ENCODE results near the gene MXI1.
"Not testable (repeated sequence)": the region's sequence is repeated elsewhere in the genome, so short reads cannot be mapped to it uniquely, and the experiment has no call there.

The MXI1 gene

GRCh38 chr10:110237894-110238480, 30.6 kb downstream of the MXI1 start:
- no peak for DNase-seq (ENCODE audit: low spot score in 2 of 2)
- Mint-ChIP-seq H3K36me3 (ENCODE audit: insufficient read depth) (peaks cover 2% of the 10 kb centered on the region), H3K4me3 (no peak overlapping the region), H3K9me3 (no peaks in the 10 kb centered on the region), H3K27me3 (no peaks in the 10 kb centered on the region), H3K27ac (ENCODE audit: low read depth) (no peak overlapping the region), H3K4me1 (peaks cover 18% of the 10 kb centered on the region)
- no peak for ATAC-seq (replicated peaks; ENCODE audit: extremely low read depth, poor library complexity, severe bottlenecking)

DNA sequence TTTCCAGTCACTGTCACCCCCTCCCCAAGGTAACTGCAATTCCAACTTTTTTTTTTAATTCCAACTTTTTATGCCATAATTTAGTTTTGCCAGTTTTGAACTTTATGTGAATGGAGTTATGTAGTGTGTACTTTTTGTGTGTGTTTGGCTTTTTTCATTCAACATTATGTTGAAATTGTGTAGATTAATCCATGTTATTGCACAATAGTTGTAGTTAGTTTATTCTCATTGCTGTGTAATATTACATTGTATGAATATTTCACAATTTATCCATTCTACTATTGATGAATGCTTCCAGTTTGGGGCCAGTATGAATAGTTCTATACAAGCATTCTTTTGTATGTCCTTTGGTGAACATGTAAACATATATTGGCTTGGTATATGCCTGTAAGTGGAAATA, 32.5 kb downstream of the MXI1 start:
- no peak overlapping the region for H3K27ac Mint-ChIP-seq (ENCODE audit: low read depth)
- no peaks in the 10 kb centered on the region for H3K9me3 Mint-ChIP-seq
- ATAC-seq (replicated peaks; ENCODE audit: extremely low read depth, poor library complexity, severe bottlenecking) (no peak), DNase-seq (ENCODE audit: low spot score in 2 of 2) (no peak)
- no peak overlapping the region for H3K4me3 Mint-ChIP-seq
- H3K4me1 Mint-ChIP-seq = peaks cover 18% of the 10 kb centered on the region
- peaks cover 2% of the 10 kb centered on the region for H3K36me3 Mint-ChIP-seq (ENCODE audit: insufficient read depth)
- no peaks in the 10 kb centered on the region for H3K27me3 Mint-ChIP-seq

GRCh38 chr10:110241407-110241806, 34.0 kb downstream of the MXI1 start:
- H3K4me1 Mint-ChIP-seq = peaks cover 18% of the 10 kb centered on the region
- no peaks in the 10 kb centered on the region for H3K9me3 Mint-ChIP-seq
- ATAC-seq (replicated peaks; ENCODE audit: extremely low read depth, poor library complexity, severe bottlenecking) (no peak), DNase-seq (ENCODE audit: low spot score in 2 of 2) (no peak)
- no peaks in the 10 kb centered on the region for H3K27me3 Mint-ChIP-seq
- peaks cover 4% of the 10 kb centered on the region for H3K36me3 Mint-ChIP-seq (ENCODE audit: insufficient read depth)
- peak overlapping the region; percentile 11 for H3K4me3 Mint-ChIP-seq
- H3K27ac Mint-ChIP-seq (ENCODE audit: low read depth) = peak overlapping the region; percentile 19

DNA sequence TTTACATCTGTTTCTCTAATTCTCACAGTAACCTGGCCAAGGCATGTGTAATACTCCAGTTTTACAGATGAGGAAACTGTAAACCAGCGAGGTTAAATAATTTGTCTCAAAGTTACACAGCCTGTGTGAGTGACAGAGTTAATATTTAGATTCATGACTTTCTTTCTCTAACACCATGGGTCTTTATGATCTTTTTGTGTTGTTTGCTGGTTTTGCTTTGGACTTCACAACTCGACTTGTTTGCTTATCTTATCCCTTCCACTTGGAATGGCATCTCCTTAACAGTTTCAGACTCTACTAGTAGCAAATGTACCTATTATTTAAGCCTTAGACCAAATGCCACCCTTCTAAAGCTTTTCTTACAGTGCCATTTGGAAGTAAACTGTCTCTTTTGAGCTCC, 34.4 kb downstream of the MXI1 start:
- DNase-seq (ENCODE audit: low spot score in 2 of 2) (no peak), ATAC-seq (replicated peaks; ENCODE audit: extremely low read depth, poor library complexity, severe bottlenecking) (no peak)
- Mint-ChIP-seq H3K4me1 (peaks cover 18% of the 10 kb centered on the region), H3K4me3 (peak overlapping the region; percentile 29), H3K9me3 (no peaks in the 10 kb centered on the region), H3K27ac (ENCODE audit: low read depth) (peak overlapping the region; percentile 19), H3K27me3 (no peaks in the 10 kb centered on the region), H3K36me3 (ENCODE audit: insufficient read depth) (peaks cover 4% of the 10 kb centered on the region)

DNA sequence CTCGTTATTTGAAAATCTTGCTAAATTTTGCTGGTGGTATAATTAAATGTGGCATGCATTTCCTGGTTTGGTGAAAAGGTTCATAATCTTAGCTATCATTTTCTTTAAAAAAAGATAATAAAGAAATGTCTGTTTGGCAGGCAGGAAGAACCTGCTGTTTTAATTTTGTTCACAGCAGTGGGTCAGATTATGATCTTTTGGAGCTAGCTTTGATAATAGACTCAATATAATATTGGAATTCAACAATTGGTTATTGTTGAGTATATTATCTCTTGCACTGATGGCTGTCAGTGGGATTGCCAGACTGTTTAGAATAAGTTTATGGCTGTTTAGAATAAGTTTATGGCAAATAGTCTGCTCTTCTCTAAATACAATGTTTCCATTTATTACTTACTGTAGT, 35.1 kb downstream of the MXI1 start:
- no peak overlapping the region for H3K27ac Mint-ChIP-seq (ENCODE audit: low read depth)
- H3K36me3 Mint-ChIP-seq (ENCODE audit: insufficient read depth) = peaks cover 5% of the 10 kb centered on the region
- H3K4me3 Mint-ChIP-seq = no peak overlapping the region
- ATAC-seq (replicated peaks; ENCODE audit: extremely low read depth, poor library complexity, severe bottlenecking) (no peak), DNase-seq (ENCODE audit: low spot score in 2 of 2) (no peak)
- H3K27me3 Mint-ChIP-seq = no peaks in the 10 kb centered on the region
- H3K4me1 Mint-ChIP-seq = peaks cover 18% of the 10 kb centered on the region
- no peaks in the 10 kb centered on the region for H3K9me3 Mint-ChIP-seq

GRCh38 chr10:110244550-110244949, 37.1 kb downstream of the MXI1 start:
- H3K9me3 Mint-ChIP-seq = no peaks in the 10 kb centered on the region
- no peak overlapping the region for H3K27ac Mint-ChIP-seq (ENCODE audit: low read depth)
- DNase-seq (ENCODE audit: low spot score in 2 of 2) = no peak
- H3K4me3 Mint-ChIP-seq = no peak overlapping the region
- H3K4me1 Mint-ChIP-seq = peaks cover 18% of the 10 kb centered on the region
- ATAC-seq (replicated peaks; ENCODE audit: extremely low read depth, poor library complexity, severe bottlenecking) = no peak
- H3K36me3 Mint-ChIP-seq (ENCODE audit: insufficient read depth) = peaks cover 3% of the 10 kb centered on the region
- no peaks in the 10 kb centered on the region for H3K27me3 Mint-ChIP-seq

DNA sequence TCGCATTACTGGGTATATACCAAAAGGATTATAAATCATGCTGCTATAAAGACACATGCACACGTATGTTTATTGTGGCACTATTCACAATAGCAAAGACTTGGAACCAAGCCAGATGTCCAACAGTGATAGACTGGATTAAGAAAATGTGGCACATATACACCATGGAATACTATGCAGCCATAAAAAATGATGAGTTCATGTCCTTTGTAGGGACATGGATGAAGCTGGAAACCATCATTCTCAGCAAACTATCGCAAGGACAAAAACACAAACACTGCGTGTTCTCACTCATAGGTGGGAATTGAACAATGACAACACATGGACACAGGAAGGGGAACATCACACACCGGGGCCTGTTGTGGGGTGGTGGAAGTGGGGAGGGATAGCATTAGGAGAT, 40.4 kb downstream of the MXI1 start:
- not testable (repeated sequence) for ATAC-seq (replicated peaks; ENCODE audit: extremely low read depth, poor library complexity, severe bottlenecking); DNase-seq (ENCODE audit: low spot score in 2 of 2); H3K36me3 Mint-ChIP-seq (ENCODE audit: insufficient read depth); H3K9me3 Mint-ChIP-seq; H3K27me3 Mint-ChIP-seq; H3K27ac Mint-ChIP-seq (ENCODE audit: low read depth); H3K4me3 Mint-ChIP-seq
- H3K4me1 Mint-ChIP-seq = peaks cover 12% of the 10 kb centered on the region

DNA sequence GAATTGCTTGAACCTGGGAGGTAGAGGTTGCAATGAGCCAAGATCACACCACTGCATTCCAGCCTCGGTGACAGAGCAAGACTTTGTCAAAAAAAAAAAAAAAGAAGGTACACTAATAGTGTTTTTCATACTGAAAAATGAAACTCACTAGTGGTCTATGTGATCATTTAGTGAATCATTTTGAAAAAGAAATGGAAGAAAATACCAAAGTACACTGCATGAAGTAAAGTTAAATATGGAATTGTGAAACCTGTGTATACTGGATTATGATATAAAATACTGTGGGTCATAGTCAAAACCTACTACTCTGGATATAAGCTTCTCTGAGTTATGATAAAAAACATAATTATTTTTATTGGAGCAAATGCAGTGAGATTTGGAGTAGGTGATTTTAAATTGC, 42.1 kb downstream of the MXI1 start:
- H3K27me3 Mint-ChIP-seq; DNase-seq (ENCODE audit: low spot score in 2 of 2); H3K4me3 Mint-ChIP-seq; ATAC-seq (replicated peaks; ENCODE audit: extremely low read depth, poor library complexity, severe bottlenecking); H3K9me3 Mint-ChIP-seq; H3K36me3 Mint-ChIP-seq (ENCODE audit: insufficient read depth); H3K27ac Mint-ChIP-seq (ENCODE audit: low read depth): not testable (repeated sequence)
- H3K4me1 Mint-ChIP-seq = peaks cover 18% of the 10 kb centered on the region

GRCh38 chr10:110251392-110251791, 44.0 kb downstream of the MXI1 start:
- not testable (repeated sequence) for H3K4me3 Mint-ChIP-seq, H3K27me3 Mint-ChIP-seq

DNA sequence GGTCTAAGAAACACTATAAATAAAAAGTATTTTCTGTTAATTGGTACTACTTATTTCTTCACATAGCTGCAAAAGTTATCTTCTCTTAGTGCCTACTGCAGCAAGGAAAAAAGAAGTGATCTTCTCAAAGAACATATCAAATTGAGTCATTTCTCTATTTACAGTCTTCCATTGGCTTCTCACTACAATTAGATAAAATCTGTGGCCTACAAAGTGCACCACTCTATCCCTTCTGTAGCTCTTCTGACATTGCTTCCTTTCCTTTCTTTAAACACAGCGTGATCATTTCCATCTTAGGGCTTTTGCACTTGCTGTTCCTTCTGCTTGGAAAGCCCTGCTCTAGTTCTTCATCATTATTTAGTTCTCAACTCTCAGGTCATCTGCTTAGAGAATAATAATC, 44.7 kb downstream of the MXI1 start:
- DNase-seq (ENCODE audit: low spot score in 2 of 2) = no peak
- peaks cover 1% of the 10 kb centered on the region for H3K36me3 Mint-ChIP-seq (ENCODE audit: insufficient read depth)

More at GRCh38 chr10:110251392-110251791, 44.0 kb downstream of the MXI1 start:
- not testable (repeated sequence) for H3K36me3 Mint-ChIP-seq (ENCODE audit: insufficient read depth); DNase-seq (ENCODE audit: low spot score in 2 of 2); ATAC-seq (replicated peaks; ENCODE audit: extremely low read depth, poor library complexity, severe bottlenecking); H3K9me3 Mint-ChIP-seq
- Mint-ChIP-seq H3K27ac (ENCODE audit: low read depth) (peak overlapping the region; percentile 38), H3K4me1 (peaks cover 21% of the 10 kb centered on the region)

GRCh38 chr10:110254467-110254866, 47.1 kb downstream of the MXI1 start:
- H3K4me1 Mint-ChIP-seq = peaks cover 21% of the 10 kb centered on the region
- H3K36me3 Mint-ChIP-seq (ENCODE audit: insufficient read depth) = no peaks in the 10 kb centered on the region
- ATAC-seq (replicated peaks; ENCODE audit: extremely low read depth, poor library complexity, severe bottlenecking) (no peak), DNase-seq (ENCODE audit: low spot score in 2 of 2) (no peak)
- H3K27ac Mint-ChIP-seq (ENCODE audit: low read depth) = no peak overlapping the region
- H3K9me3 Mint-ChIP-seq = no peaks in the 10 kb centered on the region
- H3K4me3 Mint-ChIP-seq = peak overlapping the region; percentile 3
- H3K27me3 Mint-ChIP-seq = no peaks in the 10 kb centered on the region

More for the DNA sequence above, 44.7 kb downstream of the MXI1 start:
- Mint-ChIP-seq H3K27me3 (no peaks in the 10 kb centered on the region), H3K9me3 (no peaks in the 10 kb centered on the region), H3K4me1 (peaks cover 21% of the 10 kb centered on the region), H3K4me3 (no peak overlapping the region), H3K27ac (ENCODE audit: low read depth) (no peak overlapping the region)
- no peak for ATAC-seq (replicated peaks; ENCODE audit: extremely low read depth, poor library complexity, severe bottlenecking)

- ATAC-seq (replicated peaks; ENCODE audit: extremely low read depth, poor library complexity, severe bottlenecking) (no peak), DNase-seq (ENCODE audit: low spot score in 2 of 2) (no peak)
- Mint-ChIP-seq H3K36me3 (ENCODE audit: insufficient read depth) (no peaks in the 10 kb centered on the region), H3K27ac (ENCODE audit: low read depth) (no peak overlapping the region), H3K4me1 (peaks cover 9% of the 10 kb centered on the region), H3K9me3 (no peaks in the 10 kb centered on the region), H3K4me3 (no peak overlapping the region), H3K27me3 (no peaks in the 10 kb centered on the region)
Observed at GRCh38 chr10:110258542-110258941, 51.1 kb downstream of the MXI1 start.

DNA sequence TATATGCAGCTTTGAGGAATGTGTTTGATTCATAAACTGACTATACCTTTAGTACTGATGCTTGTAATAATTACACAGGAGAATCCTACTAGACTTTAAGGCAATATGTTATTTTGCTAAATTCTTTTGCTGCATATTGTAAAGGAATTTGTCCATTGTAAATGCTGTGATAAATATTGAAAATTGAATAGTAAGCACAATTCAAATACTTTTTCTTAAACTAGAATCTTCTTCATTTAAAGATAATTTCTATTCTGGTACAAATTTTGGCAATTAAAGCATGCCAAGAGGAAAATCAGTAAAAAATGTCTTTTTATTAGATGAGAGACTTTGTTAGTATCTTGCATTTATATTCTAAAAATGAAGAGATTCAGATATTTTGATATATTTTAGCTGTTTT, 51.9 kb downstream of the MXI1 start:
- no peak overlapping the region for H3K27ac Mint-ChIP-seq (ENCODE audit: low read depth)
- H3K27me3 Mint-ChIP-seq = no peaks in the 10 kb centered on the region

More for the DNA sequence above, 51.9 kb downstream of the MXI1 start:
- H3K4me3 Mint-ChIP-seq = no peak overlapping the region
- peaks cover 5% of the 10 kb centered on the region for H3K4me1 Mint-ChIP-seq
- ATAC-seq (replicated peaks; ENCODE audit: extremely low read depth, poor library complexity, severe bottlenecking) (no peak), DNase-seq (ENCODE audit: low spot score in 2 of 2) (no peak)
- no peaks in the 10 kb centered on the region for H3K9me3 Mint-ChIP-seq
- no peaks in the 10 kb centered on the region for H3K36me3 Mint-ChIP-seq (ENCODE audit: insufficient read depth)
